GM12864 (cell line): Measurements from ENCODE around the gene PLD6.

Experiments
- DNase-seq: peaks from one replicate; pipeline ENCODE4 v3.0.0-alpha.2; 2011; ENCODE audit warnings: low read depth
- H3K4me3 ChIP-seq: 2 replicates; pipeline ENCODE4 v1.5.1; 2011; ENCODE audit warnings: mild to moderate bottlenecking, low read depth, low read length, control low read depth
- CTCF ChIP-seq: IDR thresholded peaks from 2 replicates; pipeline ENCODE4 v1.5.1; 2011; ENCODE audit warnings: low read depth, mild to moderate bottlenecking, moderate library complexity, low read length, control low read depth, inconsistent platforms; ENCODE audit errors: missing control alignments

The PLD6 gene

DNA sequence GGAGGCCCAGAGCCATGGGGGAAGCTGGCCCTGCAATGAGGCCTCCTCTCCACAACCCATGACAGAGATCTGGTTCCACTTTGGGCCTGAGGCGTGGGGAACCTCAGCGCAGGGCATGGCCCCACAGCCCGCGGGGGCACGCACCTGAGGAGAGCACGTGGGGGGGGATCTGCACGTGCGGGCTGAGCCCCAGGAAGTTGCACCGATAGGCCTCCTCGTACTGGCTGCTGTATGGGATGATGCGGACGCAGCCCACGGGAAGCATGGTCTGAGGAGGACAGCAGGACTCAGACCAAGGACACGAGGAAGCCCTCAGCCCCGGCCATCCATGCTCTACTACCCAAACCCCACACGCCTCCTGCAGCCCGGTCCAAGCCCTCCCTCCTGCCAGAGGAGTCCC, 10.1 kb upstream of the PLD6 start:
- no peak for TF ChIP-seq CTCF
- H3K4me3 ChIP-seq = no peak overlapping the region
- DNase-seq = no peak

- no peak for DNase-seq
- TF ChIP-seq CTCF = no peak
- no peak overlapping the region for H3K4me3 ChIP-seq
Observed at GRCh38 chr17:17215575-17215974, 9.4 kb upstream of the PLD6 start.

- H3K4me3 ChIP-seq = no peak overlapping the region
- no peak for DNase-seq
- no peak for TF ChIP-seq CTCF
Observed at GRCh38 chr17:17214646-17215436, 8.7 kb upstream of the PLD6 start.

- no peak overlapping the region for H3K4me3 ChIP-seq
- DNase-seq = no peak
- no peak for TF ChIP-seq CTCF
Observed at GRCh38 chr17:17213775-17214174, 7.6 kb upstream of the PLD6 start.

GRCh38 chr17:17207998-17208397, 1.9 kb upstream of the PLD6 start:
- no peak for DNase-seq
- no peak for TF ChIP-seq CTCF
- no peak overlapping the region for H3K4me3 ChIP-seq

DNA sequence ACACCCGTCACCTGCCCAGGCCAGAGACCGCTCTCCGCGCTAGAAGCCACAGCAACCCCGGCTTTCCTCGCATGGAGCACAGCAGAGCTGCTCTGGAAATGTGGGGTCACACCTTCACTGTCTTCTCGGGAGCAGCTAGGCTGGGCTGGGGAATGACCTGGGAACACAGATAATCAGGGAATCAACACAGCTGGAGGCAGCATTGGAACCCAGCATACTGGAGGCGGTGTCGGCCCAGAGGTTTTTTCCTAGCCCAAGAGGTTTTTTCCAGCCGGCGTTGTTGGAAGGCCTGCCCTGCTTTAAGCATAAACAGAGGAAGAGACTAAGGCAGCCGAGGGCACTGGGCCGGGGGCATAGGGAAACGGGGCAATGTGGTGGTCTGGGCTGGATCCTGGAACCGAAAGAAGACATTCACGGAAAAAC, 791 bp upstream of the PLD6 start:
- no peak overlapping the region for H3K4me3 ChIP-seq
- TF ChIP-seq CTCF = no peak

GRCh38 chr17:17205368-17206123, 587 bp downstream of the PLD6 start:
- peak; percentile 52 for DNase-seq
- H3K4me3 ChIP-seq = peak overlapping the region; percentile 87
- TF ChIP-seq CTCF = no peak

More for the DNA sequence above, 791 bp upstream of the PLD6 start:
- DNase-seq = no peak
